Measurements from ENCODE around the gene VRTN. TPM values are rescaled to one million over a fixed set of nuclear protein-coding genes. Genes with fewer than 3 reads are reported as not detected.

The VRTN gene
- total and polyA plus RNA-seq, 2 donors: 0.02 to 0.05 TPM

DNA sequence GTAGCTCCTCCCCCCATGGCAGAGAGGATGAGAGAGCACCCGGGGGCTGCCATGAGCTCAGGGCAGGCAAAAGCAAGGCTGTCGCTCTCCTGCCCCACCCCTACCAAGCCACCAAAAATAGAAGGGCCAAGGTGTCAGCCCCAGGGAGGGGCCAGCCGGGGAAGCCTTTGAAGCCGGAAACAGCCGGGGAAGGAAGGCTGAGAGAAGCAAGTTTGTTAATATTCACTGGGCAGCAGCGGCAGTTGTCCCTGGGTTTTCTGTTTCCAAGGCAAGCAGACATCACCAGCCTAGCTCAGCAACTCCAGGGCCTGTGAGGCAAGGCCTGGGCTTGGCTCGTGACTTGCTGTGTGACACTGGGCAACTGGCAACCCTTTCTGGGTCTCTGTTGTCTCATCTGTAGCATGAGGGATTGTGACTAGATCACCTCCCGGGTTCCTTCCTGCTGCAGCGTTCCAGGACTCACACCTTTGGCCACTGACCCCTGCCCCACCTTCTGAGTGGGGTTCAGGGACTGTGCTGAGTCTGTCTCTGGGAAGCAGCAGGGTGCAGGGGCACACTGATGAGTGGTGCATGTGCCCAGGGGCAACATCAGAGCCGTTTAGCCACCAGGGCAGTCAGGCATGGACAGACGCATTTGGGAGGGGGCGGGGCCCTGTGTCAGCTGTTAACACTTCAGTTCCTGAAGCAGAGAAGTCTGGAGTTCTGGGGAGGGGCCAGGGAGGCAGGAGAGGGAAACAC is 53.4 kb downstream of the VRTN start:
- H3K4me3 ChIP-seq (ENCODE audit: low read length in 2 of 2): no peak overlapping the region

DNA sequence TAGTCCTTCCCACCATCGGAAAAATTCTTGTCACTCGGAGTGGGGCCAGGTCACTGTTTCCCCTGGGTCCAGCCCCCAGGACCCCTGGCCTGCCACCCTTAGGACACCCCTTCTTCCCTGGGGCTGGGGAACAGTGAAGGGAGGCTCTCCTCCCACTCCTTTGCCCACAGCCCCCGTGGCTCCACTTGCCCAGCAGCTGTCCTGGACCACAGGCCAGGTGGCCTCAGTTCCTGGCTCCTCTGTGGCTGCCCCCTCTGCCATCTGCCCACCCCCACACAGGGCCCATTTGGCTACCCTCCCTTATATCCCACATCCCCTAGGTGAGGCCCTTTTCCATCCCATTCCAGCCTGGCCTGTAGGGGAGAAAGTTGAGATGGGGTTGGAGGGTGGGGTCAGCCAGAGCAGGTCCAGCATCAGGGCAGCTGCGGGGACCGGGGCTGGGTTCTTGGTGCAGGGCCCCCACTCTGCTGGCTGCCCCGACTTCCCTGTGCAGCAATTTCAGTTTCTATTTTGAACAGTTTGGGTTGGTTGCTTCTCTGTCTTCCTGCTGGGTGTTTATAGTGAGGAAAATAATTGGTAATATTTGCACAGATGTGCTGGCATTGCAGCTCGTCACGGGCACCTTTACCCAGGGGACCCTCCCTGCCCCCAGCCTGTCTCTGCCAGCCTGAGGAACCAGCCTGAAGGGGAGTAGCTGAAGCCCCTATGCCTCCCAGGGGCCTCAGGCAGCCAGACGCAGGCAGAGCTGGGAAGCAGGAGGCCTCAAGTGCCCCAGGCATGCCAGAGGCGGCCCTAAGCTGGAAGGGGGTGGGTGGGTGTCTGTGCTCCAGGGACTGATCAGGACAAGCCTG is 54.4 kb downstream of the VRTN start:
- no peaks in the 10 kb centered on the region for H3K9me3 ChIP-seq (ENCODE audit: control insufficient read depth in 2 of 2, insufficient read depth in 1 of 2, low read length in 1 of 2)
- DNase-seq (ENCODE audit: low read depth in 6 of 9, low spot score in 9 of 9): no peak
- 56% methylated on average over 10 of the region's 10 CpGs for WGBS
- H3K27ac ChIP-seq (ENCODE audit: low read depth in 1 of 2, low read length in 1 of 2): no peak overlapping the region
- H3K4me1 ChIP-seq (ENCODE audit: control insufficient read depth in 2 of 2, insufficient read depth in 2 of 2, low read length in 2 of 2): peaks cover 0 to 16% of the 10 kb centered on the region in 2 donors
- H3K36me3 ChIP-seq (ENCODE audit: control insufficient read depth in 2 of 2, insufficient read depth in 2 of 2, low read length in 1 of 2): no peaks in the 10 kb centered on the region
- H3K27me3 ChIP-seq (ENCODE audit: control insufficient read depth in 2 of 2, insufficient read depth in 1 of 2, low read length in 1 of 2): peaks cover 0 to 9% of the 10 kb centered on the region in 2 donors
- no peak overlapping the region for H3K4me3 ChIP-seq (ENCODE audit: low read length in 2 of 2)

More for the DNA sequence above, 53.4 kb downstream of the VRTN start:
- H3K4me1 ChIP-seq (ENCODE audit: control insufficient read depth in 2 of 2, insufficient read depth in 2 of 2, low read length in 2 of 2): peaks cover 0 to 16% of the 10 kb centered on the region in 2 donors
- H3K9me3 ChIP-seq (ENCODE audit: control insufficient read depth in 2 of 2, insufficient read depth in 1 of 2, low read length in 1 of 2): no peaks in the 10 kb centered on the region
- peak in 7 of 9 donors; percentile 3 to 53 (median 18) for DNase-seq (ENCODE audit: low read depth in 6 of 9, low spot score in 9 of 9)
- WGBS: 13% methylated on average over 12 of the region's 12 CpGs
- no peaks in the 10 kb centered on the region for H3K36me3 ChIP-seq (ENCODE audit: control insufficient read depth in 2 of 2, insufficient read depth in 2 of 2, low read length in 1 of 2)
- H3K27ac ChIP-seq (ENCODE audit: low read depth in 1 of 2, low read length in 1 of 2): peak overlapping the region in 1 of 2 donors; percentile 6
- peaks cover 0 to 12% of the 10 kb centered on the region in 2 donors for H3K27me3 ChIP-seq (ENCODE audit: control insufficient read depth in 2 of 2, insufficient read depth in 1 of 2, low read length in 1 of 2)

DNA sequence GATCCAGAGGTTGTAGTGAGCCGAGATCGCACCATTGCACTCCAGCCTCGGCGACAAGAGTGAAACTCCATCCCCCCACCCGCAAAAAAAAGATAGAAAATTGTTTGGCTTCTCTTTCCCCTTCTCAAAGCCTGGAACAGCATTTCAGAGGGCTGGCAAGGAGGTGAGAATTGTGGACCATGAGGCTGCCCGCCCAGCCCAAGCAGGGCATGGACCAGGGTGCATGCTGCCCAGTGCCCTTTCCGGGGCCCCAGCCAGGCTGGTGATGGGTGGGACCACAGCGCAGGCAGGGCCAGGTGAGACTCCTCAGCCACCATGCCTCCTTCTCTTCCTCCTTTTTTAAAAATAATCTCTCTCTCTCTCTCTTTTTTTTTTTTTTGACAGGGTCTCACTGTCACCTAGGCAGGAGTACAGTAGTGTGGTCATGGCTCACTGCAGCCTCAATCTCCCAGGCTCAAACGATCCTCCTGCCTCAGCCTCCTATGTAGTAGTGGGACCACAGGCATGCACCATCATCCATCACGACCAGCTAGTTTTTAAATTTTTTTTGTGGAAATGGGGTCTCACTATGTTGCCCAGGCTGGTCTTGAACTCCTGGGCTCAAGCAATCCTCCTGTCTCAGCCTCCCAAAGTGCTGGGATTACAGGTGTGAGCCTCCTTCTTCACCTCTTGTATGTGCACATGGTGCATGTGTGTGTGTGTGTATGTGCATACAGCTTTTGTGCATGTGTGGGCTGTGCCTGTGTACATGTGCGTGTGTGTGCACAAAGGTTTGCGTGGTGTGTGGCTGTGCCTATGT is 55.5 kb downstream of the VRTN start:
- Histone ChIP-seq H3K27ac (ENCODE audit: low read depth in 1 of 2, low read length in 1 of 2) (no peak overlapping the region), H3K4me1 (ENCODE audit: control insufficient read depth in 2 of 2, insufficient read depth in 2 of 2, low read length in 2 of 2) (peaks cover 0 to 16% of the 10 kb centered on the region in 2 donors), H3K27me3 (ENCODE audit: control insufficient read depth in 2 of 2, insufficient read depth in 1 of 2, low read length in 1 of 2) (peaks cover 0 to 9% of the 10 kb centered on the region in 2 donors), H3K9me3 (ENCODE audit: control insufficient read depth in 2 of 2, insufficient read depth in 1 of 2, low read length in 1 of 2) (no peaks in the 10 kb centered on the region), H3K36me3 (ENCODE audit: control insufficient read depth in 2 of 2, insufficient read depth in 2 of 2, low read length in 1 of 2) (no peaks in the 10 kb centered on the region), H3K4me3 (ENCODE audit: low read length in 2 of 2) (no peak overlapping the region)
- no peak for DNase-seq (ENCODE audit: low read depth in 6 of 9, low spot score in 9 of 9)
- 97% methylated on average over 12 of the region's 12 CpGs for WGBS

DNA sequence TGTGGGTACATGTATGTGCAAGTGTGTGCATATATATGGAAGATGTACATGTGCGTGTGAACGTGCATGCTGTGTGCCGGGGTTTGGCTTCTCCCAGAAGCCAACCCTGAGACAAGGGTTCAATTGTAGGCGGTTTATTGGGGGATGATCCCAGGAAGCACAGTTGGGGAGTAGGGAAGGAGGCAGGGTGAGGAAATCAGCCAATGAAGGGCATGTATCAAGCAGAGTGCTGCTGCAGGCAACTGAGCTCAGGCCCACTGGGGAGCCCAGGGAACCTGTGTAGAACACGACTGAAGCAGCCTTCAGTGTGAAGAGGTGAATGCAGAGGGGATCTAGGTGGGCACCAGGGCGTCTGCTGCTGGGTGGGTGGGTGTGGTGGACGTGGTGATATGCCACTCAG is 56.2 kb downstream of the VRTN start:
- no peak overlapping the region for H3K4me3 ChIP-seq (ENCODE audit: low read length in 2 of 2)
- no peak for DNase-seq (ENCODE audit: low read depth in 6 of 9, low spot score in 9 of 9)
- H3K36me3 ChIP-seq (ENCODE audit: control insufficient read depth in 2 of 2, insufficient read depth in 2 of 2, low read length in 1 of 2): no peaks in the 10 kb centered on the region
- H3K27me3 ChIP-seq (ENCODE audit: control insufficient read depth in 2 of 2, insufficient read depth in 1 of 2, low read length in 1 of 2): peaks cover 0 to 9% of the 10 kb centered on the region in 2 donors
- H3K9me3 ChIP-seq (ENCODE audit: control insufficient read depth in 2 of 2, insufficient read depth in 1 of 2, low read length in 1 of 2): no peaks in the 10 kb centered on the region
- no peak overlapping the region for H3K27ac ChIP-seq (ENCODE audit: low read depth in 1 of 2, low read length in 1 of 2)
- peaks cover 0 to 16% of the 10 kb centered on the region in 2 donors for H3K4me1 ChIP-seq (ENCODE audit: control insufficient read depth in 2 of 2, insufficient read depth in 2 of 2, low read length in 2 of 2)
- WGBS: 92% methylated on average over 7 of the region's 7 CpGs

DNA sequence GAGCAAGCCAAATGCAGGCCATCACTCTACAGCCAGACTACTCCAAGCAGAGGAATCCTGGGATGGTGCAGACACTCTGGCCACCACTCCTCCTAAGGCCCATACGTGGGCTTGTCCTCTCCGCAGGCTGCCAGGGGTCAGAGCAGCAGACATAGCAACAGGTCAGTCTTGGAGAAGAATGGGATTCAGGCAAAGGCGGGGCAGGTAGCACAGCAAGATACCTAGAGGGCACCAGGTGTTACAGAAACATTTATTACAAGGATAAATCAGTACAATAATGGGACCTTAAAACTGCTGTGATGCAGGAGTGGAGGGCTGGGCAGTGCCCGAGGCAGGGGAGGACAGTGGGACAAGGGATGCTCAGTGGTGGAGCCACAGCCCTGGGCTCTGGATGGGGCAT is 57.4 kb downstream of the VRTN start:
- no peaks in the 10 kb centered on the region for H3K36me3 ChIP-seq (ENCODE audit: control insufficient read depth in 2 of 2, insufficient read depth in 2 of 2, low read length in 1 of 2)
- WGBS: 94% methylated on average over 4 of the region's 4 CpGs
- DNase-seq (ENCODE audit: low read depth in 6 of 9, low spot score in 9 of 9): no peak
- H3K9me3 ChIP-seq (ENCODE audit: control insufficient read depth in 2 of 2, insufficient read depth in 1 of 2, low read length in 1 of 2): no peaks in the 10 kb centered on the region
- H3K27ac ChIP-seq (ENCODE audit: low read depth in 1 of 2, low read length in 1 of 2): no peak overlapping the region
- peaks cover 0 to 5% of the 10 kb centered on the region in 2 donors for H3K27me3 ChIP-seq (ENCODE audit: control insufficient read depth in 2 of 2, insufficient read depth in 1 of 2, low read length in 1 of 2)
- H3K4me3 ChIP-seq (ENCODE audit: low read length in 2 of 2): no peak overlapping the region
- peaks cover 0 to 16% of the 10 kb centered on the region in 2 donors for H3K4me1 ChIP-seq (ENCODE audit: control insufficient read depth in 2 of 2, insufficient read depth in 2 of 2, low read length in 2 of 2)

DNA sequence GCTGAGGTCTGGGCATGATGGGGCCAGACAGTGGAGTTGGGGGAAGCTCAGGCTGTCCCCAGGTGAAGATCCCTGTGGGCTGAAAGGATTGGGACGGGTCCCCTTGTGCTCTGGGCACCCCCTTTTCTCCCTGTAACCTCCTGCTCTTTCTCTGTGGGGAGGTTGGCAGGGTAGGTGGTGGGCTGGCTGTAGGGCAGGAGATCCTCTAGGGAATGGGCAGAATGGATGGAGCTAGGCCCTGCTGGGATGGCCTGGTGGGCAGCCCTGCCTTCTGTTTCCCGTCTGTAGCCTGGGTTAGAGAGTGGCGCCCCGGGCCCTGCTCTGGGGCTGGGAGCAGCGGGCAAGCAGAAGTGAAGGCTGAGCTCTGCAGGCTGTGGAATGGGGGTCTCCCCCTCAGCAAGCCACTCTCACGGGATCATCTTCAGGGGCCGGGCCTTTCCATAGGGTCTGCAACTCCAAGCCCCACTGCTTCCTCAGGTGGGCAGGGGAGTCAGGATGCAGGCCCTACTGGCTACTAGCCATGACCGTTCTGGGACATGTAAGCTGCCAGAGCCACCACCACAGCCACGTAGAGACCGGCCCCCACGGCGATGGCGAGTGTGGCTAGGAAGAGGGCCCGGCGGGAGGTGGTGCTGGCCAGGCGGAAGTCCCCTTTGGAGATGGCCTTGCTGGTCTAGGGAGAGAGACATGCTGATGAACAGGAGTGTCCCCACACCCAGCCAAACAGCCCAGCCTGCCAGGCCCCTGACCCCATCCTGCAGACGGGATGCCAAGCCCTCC is 58.9 kb downstream of the VRTN start:
- no peak for DNase-seq (ENCODE audit: low read depth in 6 of 9, low spot score in 9 of 9)
- Histone ChIP-seq H3K4me1 (ENCODE audit: control insufficient read depth in 2 of 2, insufficient read depth in 2 of 2, low read length in 2 of 2) (peaks cover 0 to 4% of the 10 kb centered on the region in 2 donors), H3K36me3 (ENCODE audit: control insufficient read depth in 2 of 2, insufficient read depth in 2 of 2, low read length in 1 of 2) (no peaks in the 10 kb centered on the region), H3K4me3 (ENCODE audit: low read length in 2 of 2) (no peak overlapping the region), H3K9me3 (ENCODE audit: control insufficient read depth in 2 of 2, insufficient read depth in 1 of 2, low read length in 1 of 2) (no peaks in the 10 kb centered on the region), H3K27ac (ENCODE audit: low read depth in 1 of 2, low read length in 1 of 2) (no peak overlapping the region), H3K27me3 (ENCODE audit: control insufficient read depth in 2 of 2, insufficient read depth in 1 of 2, low read length in 1 of 2) (no peaks in the 10 kb centered on the region)
- 96% methylated on average over 17 of the region's 17 CpGs for WGBS

DNA sequence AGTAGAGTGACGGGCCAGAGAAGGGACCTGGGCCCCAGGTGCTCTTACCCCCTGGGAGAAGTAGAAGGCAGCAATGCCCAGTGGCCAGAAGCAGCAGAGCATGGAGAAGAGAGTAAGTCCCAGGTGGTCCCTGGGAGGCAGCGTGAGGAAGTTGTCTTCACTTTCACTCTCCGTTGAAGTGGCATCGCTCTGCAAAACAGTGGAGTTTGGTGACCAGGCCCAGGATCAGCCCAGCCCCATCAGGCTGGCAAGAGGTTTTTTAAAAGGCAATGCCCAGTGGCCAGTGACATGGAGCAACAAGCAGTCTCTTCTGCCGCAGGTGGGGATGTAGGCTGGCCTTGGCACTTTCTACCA is 59.5 kb downstream of the VRTN start:
- no peak overlapping the region for H3K27ac ChIP-seq (ENCODE audit: low read depth in 1 of 2, low read length in 1 of 2)
- 95% methylated on average over 5 of the region's 5 CpGs for WGBS
- no peaks in the 10 kb centered on the region for H3K9me3 ChIP-seq (ENCODE audit: control insufficient read depth in 2 of 2, insufficient read depth in 1 of 2, low read length in 1 of 2)
- H3K36me3 ChIP-seq (ENCODE audit: control insufficient read depth in 2 of 2, insufficient read depth in 2 of 2, low read length in 1 of 2): no peaks in the 10 kb centered on the region
- no peak overlapping the region for H3K4me3 ChIP-seq (ENCODE audit: low read length in 2 of 2)
- DNase-seq (ENCODE audit: low read depth in 6 of 9, low spot score in 9 of 9): no peak
- H3K27me3 ChIP-seq (ENCODE audit: control insufficient read depth in 2 of 2, insufficient read depth in 1 of 2, low read length in 1 of 2): no peaks in the 10 kb centered on the region
- H3K4me1 ChIP-seq (ENCODE audit: control insufficient read depth in 2 of 2, insufficient read depth in 2 of 2, low read length in 2 of 2): no peaks in the 10 kb centered on the region

DNA sequence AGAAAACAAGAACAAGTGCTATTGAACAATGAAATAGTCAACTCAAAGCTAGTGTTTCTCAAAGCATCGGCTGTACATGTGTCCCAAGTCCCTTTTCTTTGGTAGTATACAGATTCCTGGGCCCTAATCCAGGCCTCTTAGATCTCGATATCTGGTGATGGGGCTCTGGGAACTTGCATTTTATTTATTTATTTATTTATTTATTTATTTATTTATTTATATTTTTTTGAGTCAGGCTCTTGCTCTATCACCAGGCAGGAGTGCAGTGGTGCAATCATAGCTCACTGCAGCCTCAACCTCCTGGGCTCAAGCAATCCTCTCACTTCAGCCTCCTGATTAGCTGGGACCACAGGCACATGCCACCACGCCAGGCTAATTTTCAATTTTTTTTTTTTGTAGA is 60.6 kb downstream of the VRTN start:
- Histone ChIP-seq H3K27me3 (ENCODE audit: control insufficient read depth in 2 of 2, insufficient read depth in 1 of 2, low read length in 1 of 2) (peaks cover 0 to 4% of the 10 kb centered on the region in 2 donors), H3K4me3 (ENCODE audit: low read length in 2 of 2) (no peak overlapping the region), H3K9me3 (ENCODE audit: control insufficient read depth in 2 of 2, insufficient read depth in 1 of 2, low read length in 1 of 2) (no peaks in the 10 kb centered on the region), H3K36me3 (ENCODE audit: control insufficient read depth in 2 of 2, insufficient read depth in 2 of 2, low read length in 1 of 2) (no peaks in the 10 kb centered on the region), H3K27ac (ENCODE audit: low read depth in 1 of 2, low read length in 1 of 2) (no peak overlapping the region), H3K4me1 (ENCODE audit: control insufficient read depth in 2 of 2, insufficient read depth in 2 of 2, low read length in 2 of 2) (no peaks in the 10 kb centered on the region)
- WGBS: 95% methylated on average over 3 of the region's 3 CpGs
- no peak for DNase-seq (ENCODE audit: low read depth in 6 of 9, low spot score in 9 of 9)

All from thymus (tissue), 11 donors.